GM18858 (cell line): ENCODE results near the gene PCED1A.

Source experiments
- ATAC-seq: cut with Tn5 transposase; IDR thresholded peaks from one replicate; pipeline ENCODE4 v1.9.1; 2021; ENCODE audit not compliant: unreplicated experiment

Gene PCED1A

GRCh38 chr20:2840138-2840966 lies at the start of gene PCED1A, which contains the start of gene VPS16:
PCED1A (minus strand) TSS chr20:2840655; CDS start chr20:2839912, 743 bp downstream.
VPS16 (plus strand) TSS chr20:2840745; CDS start chr20:2840775, 30 bp downstream.
- peak; percentile 91 for ATAC-seq

GRCh38 chr20:2889797-2890196 lies 49.3 kb upstream of the PCED1A start:
- no peak for ATAC-seq

- ATAC-seq, result no peak
Measured at GRCh38 chr20:2889209-2889608, 48.8 kb upstream of the PCED1A start.

- ATAC-seq, result no peak
Measured at GRCh38 chr20:2888224-2888955, 47.9 kb upstream of the PCED1A start.

- ATAC-seq, result no peak
Measured at GRCh38 chr20:2887715-2888114, 47.3 kb upstream of the PCED1A start.

- ATAC-seq, result no peak
Measured at GRCh38 chr20:2883726-2884637, 43.5 kb upstream of the PCED1A start.

GRCh38 chr20:2880650-2881049 lies 40.2 kb upstream of the PCED1A start:
- no peak for ATAC-seq

- ATAC-seq, result no peak
Measured at GRCh38 chr20:2879146-2879545, 38.7 kb upstream of the PCED1A start.

- no peak for ATAC-seq
Measured at GRCh38 chr20:2878515-2878914, 38.1 kb upstream of the PCED1A start.

GRCh38 chr20:2875690-2876203 lies 35.3 kb upstream of the PCED1A start:
- no peak for ATAC-seq

GRCh38 chr20:2874456-2874855 lies 34.0 kb upstream of the PCED1A start:
- ATAC-seq, result no peak

- ATAC-seq, result peak; percentile 28
Measured at GRCh38 chr20:2873747-2874041, 33.2 kb upstream of the PCED1A start.

GRCh38 chr20:2873010-2873746 lies 32.7 kb upstream of the PCED1A start, which contains the start of gene PTPRA:
PTPRA (plus strand) TSS chr20:2873481; CDS start chr20:2964278, 90,797 bp downstream.
- peak; percentile 77 for ATAC-seq

- ATAC-seq, result no peak
Measured at GRCh38 chr20:2872459-2873009, 32.1 kb upstream of the PCED1A start.

GRCh38 chr20:2871661-2872458 lies 31.4 kb upstream of the PCED1A start:
- no peak for ATAC-seq

- no peak for ATAC-seq
Measured at GRCh38 chr20:2871111-2871465, 30.6 kb upstream of the PCED1A start.

GRCh38 chr20:2869381-2869780 lies 28.9 kb upstream of the PCED1A start:
- ATAC-seq, result no peak

- no peak for ATAC-seq
Measured at GRCh38 chr20:2867081-2867864, 26.8 kb upstream of the PCED1A start.
